ENCODE measurements around the gene BTNL9.
"Not testable (repeated sequence)": the region's sequence is repeated elsewhere in the genome, so short reads cannot be mapped to it uniquely, and the experiment has no call there.

Gene BTNL9

DNA sequence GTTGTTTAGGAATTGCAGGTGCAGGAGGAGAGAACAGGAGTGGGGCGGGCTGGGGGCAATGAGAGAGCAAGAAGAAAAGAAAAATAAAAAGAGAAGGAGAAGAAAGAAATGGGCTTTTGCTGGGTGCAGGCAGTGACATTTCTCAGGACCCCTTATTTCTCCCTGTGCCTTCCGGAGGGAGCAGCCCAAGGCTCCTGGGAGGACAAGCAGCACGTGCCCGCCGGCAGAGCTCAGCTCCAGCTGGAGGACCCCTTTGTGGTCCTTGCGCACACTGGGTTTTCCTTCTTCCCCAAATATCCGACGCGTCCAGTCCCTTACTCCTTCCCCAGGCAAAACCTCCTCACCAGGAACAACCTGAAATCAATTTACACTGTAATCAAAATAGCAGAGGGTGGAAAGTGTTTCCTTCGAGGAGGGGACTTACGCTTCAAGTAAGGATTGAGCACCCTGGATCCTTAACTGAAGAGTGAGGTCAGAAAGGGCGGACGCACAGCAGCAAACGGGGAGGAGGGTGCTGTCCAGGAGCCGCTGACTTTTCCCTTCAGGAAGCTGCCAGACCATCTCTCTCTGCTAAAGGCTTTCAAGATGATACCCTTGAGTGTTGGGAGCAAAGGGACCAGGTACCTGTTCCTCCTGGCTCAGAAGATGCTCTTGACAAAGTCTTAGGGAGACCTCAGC is 2.1 kb downstream of the BTNL9 start:
- no peak for DNase-seq (ENCODE audit: extremely low read depth in 1 of 2, low read depth in 1 of 2)

DNA sequence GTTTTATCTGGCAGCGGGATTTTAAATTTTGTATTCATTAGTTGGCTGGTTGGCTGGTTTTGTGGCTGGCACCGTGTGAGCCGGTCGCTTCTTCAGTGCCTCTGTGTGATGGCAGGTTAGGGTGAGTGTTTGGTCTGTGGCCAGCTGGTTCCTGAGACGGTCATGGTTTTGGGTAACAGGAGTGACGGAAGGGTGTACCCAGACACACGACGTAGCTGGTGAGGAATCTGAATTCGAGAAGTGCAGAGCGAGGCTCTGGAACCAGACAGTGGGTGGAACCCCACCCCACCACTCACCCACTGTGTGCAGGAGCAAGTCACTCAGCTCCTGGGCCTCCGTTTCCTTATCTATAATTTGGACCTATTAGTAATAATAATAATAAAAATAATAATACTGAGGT is 2.7 kb downstream of the BTNL9 start:
- no peak for DNase-seq (ENCODE audit: extremely low read depth in 1 of 2, low read depth in 1 of 2)

DNA sequence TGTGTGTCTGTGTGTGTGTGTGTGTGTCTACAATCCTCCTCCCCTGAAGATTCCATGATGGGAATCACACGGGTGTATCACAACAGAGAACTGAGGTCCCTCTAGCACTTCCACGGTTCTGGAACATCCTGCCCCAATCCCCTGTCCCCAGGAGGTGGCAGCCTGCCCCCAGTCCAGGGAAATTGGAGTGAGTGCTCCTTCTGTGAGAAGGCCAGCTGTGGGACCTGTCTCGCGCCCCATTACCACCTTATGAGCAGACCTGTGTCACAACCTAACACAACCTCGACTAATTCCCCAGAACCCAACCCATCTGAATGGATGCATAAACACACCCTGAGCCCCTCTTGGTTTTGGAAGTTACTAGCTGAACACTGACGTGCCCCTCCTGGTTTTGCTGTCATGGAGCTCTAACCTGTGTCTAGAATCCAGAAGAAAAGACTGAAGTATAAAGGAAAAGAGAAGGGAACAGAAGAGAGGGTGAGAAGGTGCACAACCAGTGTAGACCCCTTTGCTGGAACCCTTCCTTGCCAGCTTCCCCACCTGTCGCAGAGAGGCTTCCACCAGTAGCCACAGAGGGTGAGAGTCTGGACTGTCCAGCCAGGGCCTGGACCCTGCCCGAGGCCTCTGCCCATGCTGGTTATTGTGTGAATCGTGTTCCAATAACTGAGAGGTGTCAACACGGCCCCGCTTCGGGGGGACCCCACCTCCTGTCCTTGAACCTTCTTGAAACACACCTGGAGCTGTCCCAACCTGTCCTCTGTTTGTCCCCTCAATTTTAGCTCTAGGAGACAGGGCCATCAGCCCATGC is 3.4 kb downstream of the BTNL9 start:
- DNase-seq (ENCODE audit: extremely low read depth in 1 of 2, low read depth in 1 of 2): no peak

DNA sequence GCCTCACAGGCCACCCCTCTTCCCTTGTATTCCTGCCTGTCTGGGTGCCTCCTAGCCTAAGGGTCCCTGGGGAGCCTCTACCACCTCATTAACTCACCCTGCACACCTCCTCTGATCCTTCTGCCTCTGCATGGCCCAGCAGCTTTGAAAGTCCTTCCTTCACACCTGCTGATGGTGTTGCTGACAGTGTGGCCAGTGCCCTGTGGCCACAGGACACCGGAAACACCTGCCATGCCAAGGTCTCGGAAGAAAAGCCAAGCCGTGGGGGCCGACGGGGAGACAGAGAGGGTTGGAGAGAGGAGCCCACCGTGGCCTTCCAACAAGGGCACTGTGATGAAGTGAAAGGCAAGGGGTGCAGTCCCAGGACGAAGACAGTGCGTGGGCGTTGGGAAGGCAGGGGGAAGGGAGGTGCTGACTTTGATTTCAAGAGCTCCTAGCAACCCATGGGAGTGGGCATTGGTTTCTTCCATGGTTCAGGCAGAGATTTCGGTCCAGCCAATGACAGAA is 4.1 kb downstream of the BTNL9 start:
- DNase-seq (ENCODE audit: extremely low read depth in 1 of 2, low read depth in 1 of 2): no peak

DNA sequence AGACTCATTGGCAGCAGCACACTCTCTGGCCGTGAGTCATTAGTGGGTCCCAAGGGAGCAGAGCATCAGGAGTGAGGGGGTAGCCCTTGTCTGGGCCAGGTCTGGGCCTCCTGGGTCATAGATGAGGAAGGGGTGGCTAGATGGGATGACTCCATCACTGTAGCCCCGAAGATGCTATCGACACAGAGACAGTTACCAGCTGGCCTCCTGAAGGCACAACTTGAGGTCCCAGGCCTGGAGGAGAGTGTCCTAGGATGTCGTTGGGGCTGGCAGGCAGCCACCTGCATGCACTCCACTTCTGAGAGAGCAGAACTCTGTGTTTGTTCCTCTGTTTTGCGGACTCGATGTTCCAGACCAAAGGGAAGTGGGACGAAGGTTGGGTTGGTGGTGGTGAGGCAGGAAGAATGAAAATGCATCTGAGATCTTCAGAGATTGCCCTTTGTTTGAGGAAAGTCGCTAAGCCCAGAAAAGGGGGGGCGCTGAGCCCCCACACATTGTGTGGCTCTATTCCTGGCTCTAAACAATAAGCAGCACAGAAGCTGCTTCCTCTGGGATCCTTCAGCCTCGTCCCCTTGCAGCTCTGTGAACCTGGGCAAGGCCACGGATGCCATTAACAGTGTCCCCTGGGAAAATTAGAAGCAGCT is 4.7 kb downstream of the BTNL9 start:
- no peak for DNase-seq (ENCODE audit: extremely low read depth in 1 of 2, low read depth in 1 of 2)

DNA sequence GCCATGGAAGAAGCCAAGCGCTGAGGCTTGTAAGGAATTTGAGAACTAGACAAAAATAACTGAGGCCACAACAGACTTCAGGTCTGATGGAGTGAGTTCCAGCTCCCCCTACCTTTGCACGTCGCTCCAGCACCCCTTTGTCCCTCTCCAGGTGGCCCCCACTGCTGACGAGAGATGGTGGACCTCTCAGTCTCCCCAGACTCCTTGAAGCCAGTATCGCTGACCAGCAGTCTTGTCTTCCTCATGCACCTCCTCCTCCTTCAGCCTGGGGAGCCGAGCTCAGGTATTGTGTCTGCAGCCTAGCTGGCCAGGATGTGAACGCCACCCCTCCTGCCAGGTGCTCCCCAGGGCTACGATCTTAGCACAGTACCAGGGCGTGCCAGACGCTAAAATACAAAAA is 5.2 kb downstream of the BTNL9 start:
- DNase-seq (ENCODE audit: extremely low read depth in 1 of 2, low read depth in 1 of 2): no peak

DNA sequence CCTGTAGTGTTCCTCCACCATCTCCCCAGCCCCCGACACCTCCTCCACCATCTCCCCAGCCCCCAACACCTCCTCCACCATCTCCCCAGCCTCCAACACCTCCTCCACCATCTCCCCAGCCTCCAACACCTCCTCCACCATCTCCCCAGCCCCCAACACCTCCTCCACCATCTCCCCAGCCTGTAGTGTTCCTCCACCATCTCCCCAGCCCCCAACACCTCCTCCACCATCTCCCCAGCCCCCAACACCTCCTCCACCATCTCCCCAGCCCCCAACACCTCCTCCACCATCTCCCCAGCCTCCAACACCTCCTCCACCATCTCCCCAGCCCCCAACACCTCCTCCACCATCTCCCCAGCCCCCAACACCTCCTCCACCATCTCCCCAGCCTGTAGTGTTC is 5.8 kb downstream of the BTNL9 start:
- not testable (repeated sequence) for DNase-seq (ENCODE audit: extremely low read depth in 1 of 2, low read depth in 1 of 2)

DNA sequence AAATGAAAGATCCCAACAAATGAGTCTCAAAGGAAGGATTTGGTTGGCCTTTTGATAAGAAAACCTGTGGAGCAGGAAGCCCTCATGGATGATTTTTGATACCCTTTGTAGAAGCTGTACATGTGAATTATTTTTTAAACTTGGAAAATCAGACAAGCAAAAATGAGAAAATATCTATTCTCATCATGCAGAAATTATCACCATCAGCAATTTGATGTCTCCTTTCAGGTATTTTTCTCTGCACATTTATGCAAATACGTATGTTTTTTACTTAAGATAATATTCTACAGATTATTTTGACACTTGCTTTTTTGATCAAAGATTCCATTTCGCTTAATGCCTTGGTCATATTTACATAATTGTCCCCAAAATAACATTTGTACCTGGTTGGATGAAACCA is 7.2 kb downstream of the BTNL9 start:
- no peak for DNase-seq (ENCODE audit: extremely low read depth in 1 of 2, low read depth in 1 of 2)

DNA sequence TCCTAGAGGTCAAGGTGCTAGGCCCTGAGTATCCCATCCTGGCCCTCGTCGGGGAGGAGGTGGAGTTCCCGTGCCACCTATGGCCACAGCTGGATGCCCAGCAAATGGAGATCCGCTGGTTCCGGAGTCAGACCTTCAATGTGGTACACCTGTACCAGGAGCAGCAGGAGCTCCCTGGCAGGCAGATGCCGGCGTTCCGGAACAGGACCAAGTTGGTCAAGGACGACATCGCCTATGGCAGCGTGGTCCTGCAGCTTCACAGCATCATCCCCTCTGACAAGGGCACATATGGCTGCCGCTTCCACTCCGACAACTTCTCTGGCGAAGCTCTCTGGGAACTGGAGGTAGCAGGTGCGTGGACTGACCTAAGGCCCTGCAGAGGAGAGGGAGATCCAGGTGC is 7.9 kb downstream of the BTNL9 start:
- no peak for DNase-seq (ENCODE audit: extremely low read depth in 1 of 2, low read depth in 1 of 2)

DNA sequence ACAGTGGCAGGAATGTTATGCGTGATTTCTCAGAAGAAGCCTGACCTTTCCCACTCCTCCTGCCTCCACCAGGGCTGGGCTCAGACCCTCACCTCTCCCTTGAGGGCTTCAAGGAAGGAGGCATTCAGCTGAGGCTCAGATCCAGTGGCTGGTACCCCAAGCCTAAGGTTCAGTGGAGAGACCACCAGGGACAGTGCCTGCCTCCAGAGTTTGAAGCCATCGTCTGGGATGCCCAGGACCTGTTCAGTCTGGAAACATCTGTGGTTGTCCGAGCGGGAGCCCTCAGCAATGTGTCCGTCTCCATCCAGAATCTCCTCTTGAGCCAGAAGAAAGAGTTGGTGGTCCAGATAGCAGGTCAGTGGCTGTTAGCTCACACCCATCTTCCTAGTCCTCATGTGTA is 9.9 kb downstream of the BTNL9 start:
- DNase-seq (ENCODE audit: extremely low read depth in 1 of 2, low read depth in 1 of 2): no peak

DNA sequence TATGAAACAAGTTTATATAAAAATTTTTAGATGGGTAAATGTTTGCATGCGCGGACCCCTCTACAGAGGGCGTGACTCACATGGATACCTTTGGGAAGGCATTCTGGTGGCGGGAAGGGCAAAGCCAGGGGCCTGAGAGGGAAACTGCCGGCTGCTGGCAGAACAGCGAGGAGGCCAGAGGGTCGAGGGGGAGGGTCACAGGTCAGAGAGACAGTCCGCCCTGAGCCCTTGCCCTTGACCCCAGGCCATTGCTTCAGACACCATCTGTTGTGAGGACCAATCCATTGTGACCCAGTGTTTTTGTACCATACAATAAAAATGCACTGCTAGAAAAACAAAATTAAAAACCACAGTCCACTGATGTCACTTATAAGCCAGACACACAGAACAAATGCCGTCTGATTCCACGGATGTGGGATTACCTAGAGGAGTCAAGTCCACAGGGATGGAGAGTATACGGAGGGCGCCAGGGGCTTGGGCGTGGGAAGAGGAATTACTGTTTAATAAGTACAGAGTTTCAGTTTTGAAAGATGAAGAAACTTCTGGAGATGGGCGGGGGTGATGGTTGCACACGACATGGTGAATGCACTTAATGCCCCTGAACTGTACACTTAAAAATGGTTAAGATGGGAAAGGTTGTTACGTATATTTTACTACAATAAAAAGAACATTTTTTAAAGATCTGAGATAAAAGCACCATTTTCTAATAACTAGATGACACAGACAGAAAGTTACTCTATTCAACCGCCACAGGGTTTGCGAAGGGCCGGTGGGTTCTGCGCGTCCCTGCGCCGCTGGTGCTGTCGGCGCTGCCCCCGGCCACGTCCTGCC is 12.0 kb downstream of the BTNL9 start:
- DNase-seq (ENCODE audit: extremely low read depth in 1 of 2, low read depth in 1 of 2): no peak

DNA sequence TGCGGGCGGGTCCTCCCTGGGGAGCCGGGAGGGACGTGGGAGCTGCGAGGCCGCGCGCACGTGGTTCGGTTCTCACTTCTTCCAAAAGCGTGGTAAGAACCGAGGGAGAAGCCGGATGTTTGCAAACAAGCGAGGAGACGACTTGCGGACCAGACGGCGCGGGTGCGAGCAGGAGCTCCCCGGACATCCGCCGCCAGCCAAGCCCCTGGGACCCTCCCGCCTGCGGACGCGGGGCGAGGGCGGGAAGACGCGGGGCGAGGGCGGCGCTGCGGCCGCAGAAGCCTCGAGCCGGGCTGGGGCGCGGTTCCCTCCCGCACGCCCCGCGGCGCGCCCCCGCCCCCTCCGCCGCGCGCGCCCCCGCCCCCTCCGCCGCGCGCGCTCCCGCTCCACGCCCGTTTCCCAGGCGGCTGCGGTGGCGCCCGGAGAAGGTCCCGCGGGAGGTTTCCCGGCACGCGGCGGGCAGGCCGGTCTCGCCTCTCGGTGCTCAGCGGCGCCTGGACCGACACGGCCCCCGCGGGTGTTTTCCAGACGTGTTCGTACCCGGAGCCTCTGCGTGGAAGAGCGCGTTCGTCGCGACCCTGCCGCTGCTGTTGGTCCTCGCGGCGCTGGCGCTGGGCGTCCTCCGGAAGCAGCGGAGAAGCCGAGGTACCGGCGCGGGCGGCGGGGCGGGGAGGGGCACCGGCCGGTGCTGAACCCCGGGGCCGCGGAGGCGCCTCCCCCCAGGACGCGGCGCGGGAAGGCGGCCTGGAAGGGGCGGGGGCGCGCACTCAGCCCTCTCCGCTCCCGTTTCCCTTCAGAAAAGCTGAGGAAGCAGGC is 12.8 kb downstream of the BTNL9 start:
- DNase-seq (ENCODE audit: extremely low read depth in 1 of 2, low read depth in 1 of 2): no peak

DNA sequence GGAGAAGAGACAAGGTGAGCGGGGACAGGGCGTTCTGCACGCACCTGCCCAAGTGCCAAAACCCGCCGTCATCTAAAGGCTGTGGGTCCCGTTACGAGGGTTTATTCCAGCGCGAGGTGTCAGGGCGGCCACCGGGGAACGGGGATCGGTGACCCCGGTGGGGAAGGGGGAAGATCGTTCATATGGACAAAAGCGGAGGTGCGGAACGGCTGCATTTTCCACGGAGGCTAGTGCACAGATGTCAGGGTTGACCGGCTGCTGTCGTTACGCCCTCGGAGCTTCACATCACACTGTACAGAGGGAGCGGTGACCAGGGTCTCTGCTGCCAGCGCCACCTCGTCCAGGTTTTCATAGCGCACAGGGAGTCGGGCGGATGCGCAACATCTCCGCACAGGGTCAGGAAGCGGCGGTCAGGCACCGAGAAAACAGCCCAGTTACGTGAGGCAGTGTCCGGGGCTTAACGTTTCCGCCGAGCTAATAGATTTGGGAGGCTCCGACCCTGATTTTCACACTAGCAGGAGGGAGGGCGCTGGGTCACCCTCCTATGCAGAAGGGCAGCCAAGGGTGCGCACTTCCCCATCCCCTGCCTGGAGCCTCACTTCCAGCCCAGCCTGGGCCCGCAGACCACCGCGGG is 13.5 kb downstream of the BTNL9 start:
- no peak for DNase-seq (ENCODE audit: extremely low read depth in 1 of 2, low read depth in 1 of 2)

DNA sequence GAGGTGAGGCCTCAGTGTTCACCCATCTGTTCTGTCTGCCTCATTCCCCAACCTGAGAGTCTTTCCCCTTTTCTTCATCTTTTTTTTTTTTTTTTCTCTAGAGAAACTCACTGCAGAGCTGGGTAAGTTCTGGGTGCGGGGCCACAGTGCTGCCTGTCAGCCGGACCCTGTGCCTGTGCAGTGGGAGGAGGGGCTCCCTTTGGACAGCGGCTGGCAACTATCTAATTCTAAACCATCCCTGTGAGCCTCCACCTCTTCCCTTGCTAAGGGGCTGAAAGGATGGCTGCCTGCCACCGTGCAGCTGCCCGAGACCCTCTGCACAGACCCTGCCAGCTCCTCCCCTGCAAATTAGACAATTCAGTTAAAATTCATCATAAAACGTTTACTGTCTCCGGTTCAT is 14.1 kb downstream of the BTNL9 start:
- DNase-seq (ENCODE audit: extremely low read depth in 1 of 2, low read depth in 1 of 2): no peak

DNA sequence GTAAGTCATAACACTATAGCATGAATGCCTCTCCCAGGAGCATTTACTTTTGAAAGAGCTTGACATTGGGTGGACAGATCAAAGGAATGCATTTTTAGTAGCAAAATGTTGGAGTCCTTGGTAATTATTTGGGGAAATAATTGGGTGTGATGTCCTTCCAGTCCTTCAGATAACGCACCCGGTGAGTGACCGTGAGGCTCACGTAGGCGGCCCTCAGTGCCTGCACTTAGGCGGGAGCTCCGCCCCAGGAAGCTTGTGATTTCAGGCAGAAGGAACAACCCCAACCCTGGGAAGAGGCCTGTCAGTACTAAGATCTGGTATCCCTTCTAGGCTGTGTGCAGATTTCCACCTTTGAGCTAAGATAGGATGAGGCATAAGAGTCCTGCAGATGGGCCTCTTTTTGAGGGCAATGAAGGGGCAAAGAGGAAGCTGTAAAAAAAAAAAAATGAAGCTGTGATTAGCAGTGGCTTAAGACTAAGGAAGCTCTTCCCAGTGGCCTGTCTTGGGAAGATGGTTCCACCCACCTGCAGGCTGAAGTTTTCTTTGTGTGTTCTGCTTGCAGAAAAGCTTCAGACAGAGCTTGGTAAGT is 14.9 kb downstream of the BTNL9 start:
- no peak for DNase-seq (ENCODE audit: extremely low read depth in 1 of 2, low read depth in 1 of 2)

DNA sequence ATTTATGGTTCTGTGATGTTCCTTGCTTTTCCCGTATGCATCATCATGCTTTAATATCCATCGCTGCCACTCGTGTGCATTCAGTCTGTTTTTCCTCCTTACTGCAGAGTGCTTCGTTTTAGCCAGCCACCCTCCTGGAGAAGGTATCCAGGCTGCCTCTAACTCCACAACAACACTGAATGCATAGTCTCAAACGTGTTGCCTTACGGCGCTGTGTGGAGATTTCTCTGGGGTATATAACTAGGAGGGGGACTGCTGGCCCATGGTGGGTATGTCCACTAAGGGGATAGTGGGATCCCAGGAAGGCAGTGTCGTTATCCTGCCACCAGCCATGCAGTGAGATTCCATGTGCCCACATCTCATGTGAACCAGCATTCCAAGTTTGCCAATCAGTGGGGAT is 16.4 kb downstream of the BTNL9 start:
- no peak for DNase-seq (ENCODE audit: extremely low read depth in 1 of 2, low read depth in 1 of 2)

DNA sequence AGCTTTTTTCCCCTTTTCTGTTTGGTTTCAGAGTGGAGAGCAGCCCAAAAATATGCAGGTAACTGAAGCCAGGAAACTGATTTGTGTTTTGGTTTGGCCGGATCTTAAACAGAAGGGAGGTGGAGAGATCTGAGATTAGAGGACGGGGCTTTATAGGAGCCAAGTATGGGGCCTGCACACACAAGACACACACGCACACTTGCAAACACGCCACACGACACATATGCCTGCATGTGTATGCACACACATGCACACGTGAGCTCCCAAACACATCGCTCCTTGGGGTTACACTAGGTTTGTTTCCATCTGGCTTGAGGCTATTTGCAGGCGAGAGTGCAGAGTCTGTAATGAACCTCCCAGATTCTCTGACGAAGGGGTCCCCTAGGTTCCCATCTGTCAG is 18.3 kb downstream of the BTNL9 start:
- DNase-seq (ENCODE audit: extremely low read depth in 1 of 2, low read depth in 1 of 2): no peak

DNA sequence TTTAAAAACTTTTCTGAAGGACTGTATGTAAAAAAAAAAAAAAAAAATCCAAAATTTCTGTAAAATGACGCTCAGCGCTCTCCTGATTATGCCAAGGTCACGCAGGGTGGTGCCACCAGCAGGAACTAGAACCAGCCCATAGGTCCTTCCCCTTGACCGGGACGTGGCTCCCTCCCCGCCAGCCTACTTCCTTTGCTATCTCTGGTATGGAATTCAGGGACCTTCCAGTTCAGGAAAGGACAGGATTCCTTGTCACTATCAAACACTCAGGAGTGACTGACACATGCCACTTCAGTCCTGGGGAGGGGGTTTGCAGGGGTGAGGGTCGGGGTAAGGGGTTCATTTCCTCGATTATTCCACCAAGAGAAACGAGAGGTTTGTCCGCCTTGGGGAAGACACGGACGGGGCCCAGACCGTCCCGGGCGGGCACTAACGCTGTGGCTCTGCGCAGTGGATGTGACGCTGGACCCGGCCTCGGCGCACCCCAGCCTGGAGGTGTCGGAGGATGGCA is 18.8 kb downstream of the BTNL9 start:
- DNase-seq (ENCODE audit: extremely low read depth in 1 of 2, low read depth in 1 of 2): no peak
